H1 (cell line): Measurements from ENCODE around the gene KRTAP10-5. TPM values are rescaled to one million over a fixed set of nuclear protein-coding genes. Genes with fewer than 3 reads are reported as not detected.

Experiments used
- CTCF ChIA-PET: fragments of 300-600 bp; sonication (Branson Sonifier 250); formaldehyde crosslinking; loops from one replicate; lab custom pipeline; 2021; ENCODE audit not compliant: partially characterized antibody; lab: Charles Lee
- POLR2A ChIA-PET: fragments of 300-600 bp; sonication (Branson Sonifier 250); formaldehyde crosslinking; loops from one replicate; lab custom pipeline; 2021; ENCODE audit warnings: inconsistent platforms; ENCODE audit not compliant: partially characterized antibody; lab: Charles Lee
- DNase-seq, 2 experiments: peaks; one replicate each; pipeline versions ENCODE4 v3.0.0 to v3.0.0-alpha.2; 2010 to 2022; ENCODE audit warnings: low spot score in 2 of 2, low read depth in 1 of 2, mixed read lengths in 1 of 2
- FAIRE-seq: peaks from 2 replicates; lab custom pipeline; 2011; peaks lifted over from hg19 to GRCh38; lab: Jason Lieb, UNC
- H2AFZ ChIP-seq: 2 replicates; pipeline ENCODE4 v1.8.1; 2012; ENCODE audit warnings: low read length, inconsistent platforms
- H2AK5ac ChIP-seq: 2 replicates; pipeline ENCODE4 v1.6.1; 2013; ENCODE audit warnings: low read depth, low read length
- H2BK120ac ChIP-seq: replicated peaks from 2 replicates; pipeline ENCODE3; 2013; ENCODE audit warnings: low read depth, low read length, inconsistent platforms
- H2BK12ac ChIP-seq: 2 replicates; pipeline ENCODE4 v1.6.1; 2013; ENCODE audit warnings: low read depth, low read length
- H2BK15ac ChIP-seq: 2 replicates; pipeline ENCODE4 v1.6.1; 2013; ENCODE audit warnings: low read length
- H2BK20ac ChIP-seq: 2 replicates; pipeline ENCODE4 v1.6.1; 2013; ENCODE audit warnings: low read length
- H2BK5ac ChIP-seq: 2 replicates; pipeline ENCODE4 v1.6.1; 2013; ENCODE audit warnings: low read depth, low read length
- H3K14ac ChIP-seq: 2 replicates; pipeline ENCODE4 v1.6.1; 2013; ENCODE audit warnings: inconsistent platforms; ENCODE audit not compliant: insufficient read length
- H3K18ac ChIP-seq: 2 replicates; pipeline ENCODE4 v1.6.1; 2013; ENCODE audit warnings: low read length; ENCODE audit errors: extremely low read depth
- H3K23ac ChIP-seq: 2 replicates; pipeline ENCODE4 v1.6.1; 2013; ENCODE audit warnings: inconsistent platforms; ENCODE audit not compliant: insufficient read length
- H3K23me2 ChIP-seq: 2 replicates; pipeline ENCODE4 v1.6.1; 2013; ENCODE audit warnings: low read depth, low read length
- H3K27ac ChIP-seq: 2 replicates; pipeline ENCODE4 v1.6.1; 2011; ENCODE audit warnings: low read depth, low read length, inconsistent platforms
- H3K27me3 ChIP-seq, 4 experiments: replicated peaks in 1 of 4; 1 replicate in 1 of 4; 2 replicates in 3 of 4; pipeline versions ENCODE4 v1.6.1 to v1.8.1; 2011 to 2013; ENCODE audit warnings: low read length in 3 of 4, mild to moderate bottlenecking in 3 of 4, inconsistent platforms in 2 of 4, mixed read lengths in 2 of 4, moderate library complexity in 1 of 4; ENCODE audit not compliant: control insufficient read depth in 3 of 4, insufficient read depth in 3 of 4; ENCODE audit errors: extremely low read depth in 1 of 4
- H3K36me3 ChIP-seq, 4 experiments: 2 replicates each; pipeline versions ENCODE4 v1.6.1 to v1.8.1; 2011 to 2013; ENCODE audit warnings: mild to moderate bottlenecking in 4 of 4, low read length in 3 of 4, moderate library complexity in 2 of 4, control low read depth in 1 of 4, inconsistent platforms in 1 of 4; ENCODE audit not compliant: insufficient read depth in 4 of 4, control insufficient read depth in 2 of 4
- H3K4ac ChIP-seq: replicated peaks from 2 replicates; pipeline ENCODE3; 2013; ENCODE audit warnings: low read length, low read depth, mixed read lengths, inconsistent platforms; ENCODE audit not compliant: insufficient read length
- H3K4me1 ChIP-seq, 4 experiments: replicated peaks in 1 of 4; 1 replicate in 1 of 4; 2 replicates in 3 of 4; pipeline versions ENCODE4 v1.6.1 to v1.8.1; 2011 to 2013; ENCODE audit warnings: low read length in 3 of 4, inconsistent platforms in 2 of 4, mixed read lengths in 1 of 4; ENCODE audit not compliant: insufficient read depth in 4 of 4, control insufficient read depth in 3 of 4
- H3K4me2 ChIP-seq, 2 experiments: 2 replicates each; pipeline versions ENCODE4 v1.6.1 to v1.8.1; 2011 to 2013; ENCODE audit warnings: low read depth in 2 of 2, low read length in 2 of 2, control low read depth in 1 of 2, inconsistent platforms in 1 of 2, mild to moderate bottlenecking in 1 of 2; ENCODE audit not compliant: insufficient read depth in 1 of 2
- H3K4me3 ChIP-seq, 4 experiments: fragments of 200-600, 300-600 bp in 1 of 4; sonication (generic), shearing (Covaris generic), sonication (Bioruptor Twin) in 1 of 4; 2 replicates each; pipeline versions ENCODE4 v1.5.1 to v1.8.1; 2011 to 2016; ENCODE audit warnings: low read length in 4 of 4, low read depth in 3 of 4, control low read depth in 2 of 4, inconsistent platforms in 2 of 4, mild to moderate bottlenecking in 2 of 4, mixed read lengths in 1 of 4, moderate library complexity in 1 of 4; ENCODE audit not compliant: insufficient read depth in 2 of 4; ENCODE audit errors: extremely low read depth in 1 of 4
- H3K56ac ChIP-seq: replicated peaks from 2 replicates; pipeline ENCODE3; 2013; ENCODE audit warnings: low read depth, mild to moderate bottlenecking, mixed read lengths, low read length, inconsistent platforms; ENCODE audit not compliant: insufficient read length
- H3K79me1 ChIP-seq: 2 replicates; pipeline ENCODE4 v1.6.1; 2013; ENCODE audit warnings: low read depth, low read length, control low read depth
- H3K79me2 ChIP-seq, 2 experiments: 2 replicates each; pipeline versions ENCODE4 v1.6.1 to v1.8.1; 2012 to 2013; ENCODE audit warnings: low read length in 2 of 2, mild to moderate bottlenecking in 2 of 2, inconsistent platforms in 1 of 2; ENCODE audit not compliant: insufficient read depth in 2 of 2, control insufficient read depth in 1 of 2
- H3K9ac ChIP-seq, 4 experiments: replicated peaks in 1 of 4; 1 replicate in 1 of 4; 2 replicates in 3 of 4; pipeline versions ENCODE4 v1.6.1 to v1.8.1; 2011 to 2013; ENCODE audit warnings: low read depth in 3 of 4, low read length in 3 of 4, control low read depth in 2 of 4, mild to moderate bottlenecking in 2 of 4, moderate library complexity in 2 of 4, inconsistent platforms in 1 of 4; ENCODE audit errors: extremely low read depth in 1 of 4
- H3K9me3 ChIP-seq, 2 experiments: 2 replicates each; pipeline versions ENCODE4 v1.6.1 to v1.8.1; 2012 to 2013; ENCODE audit warnings: mild to moderate bottlenecking in 2 of 2, moderate library complexity in 2 of 2, control low read depth in 1 of 2, inconsistent platforms in 1 of 2, low read depth in 1 of 2, low read length in 1 of 2, mixed read lengths in 1 of 2; ENCODE audit not compliant: insufficient read depth in 2 of 2
- H4K20me1 ChIP-seq, 2 experiments: replicated peaks in 1 of 2; 2 replicates each; pipeline versions ENCODE3 to v1.8.1; 2011 to 2013; ENCODE audit warnings: inconsistent platforms in 2 of 2, low read length in 2 of 2, mild to moderate bottlenecking in 1 of 2; ENCODE audit not compliant: insufficient read depth in 2 of 2, control insufficient read depth in 1 of 2
- H4K5ac ChIP-seq: 2 replicates; pipeline ENCODE4 v1.6.1; 2013; ENCODE audit warnings: low read length, low read depth, mixed read lengths, inconsistent platforms; ENCODE audit not compliant: insufficient read length
- H4K8ac ChIP-seq: 2 replicates; pipeline ENCODE4 v1.8.0; 2013; ENCODE audit warnings: mild to moderate bottlenecking, moderate library complexity, low read length, inconsistent platforms; ENCODE audit not compliant: insufficient read depth; ENCODE audit errors: extremely low read depth
- H4K91ac ChIP-seq: replicated peaks from 2 replicates; pipeline ENCODE3; 2013; ENCODE audit warnings: low read length, mixed read lengths, inconsistent platforms; ENCODE audit not compliant: insufficient read length
- EP300 ChIP-seq, 2 experiments: IDR thresholded peaks; 1 replicate in 1 of 2; 2 replicates in 1 of 2; pipeline ENCODE4 v1.6.1; 2011 to 2012; ENCODE audit warnings: low read depth in 2 of 2, low read length in 2 of 2, mild to moderate bottlenecking in 2 of 2, borderline replicate concordance in 1 of 2, inconsistent platforms in 1 of 2, moderate library complexity in 1 of 2
- SIN3A ChIP-seq, 2 experiments: IDR thresholded peaks in 1 of 2; conservative IDR thresholded peaks in 1 of 2; 2 replicates each; pipeline ENCODE4 v1.6.1; 2011 to 2012; ENCODE audit warnings: low read length in 2 of 2, improper control_type of control experiment in 1 of 2, low read depth in 1 of 2, mild to moderate bottlenecking in 1 of 2
- WGBS, 2 experiments: shearing (Covaris generic) in 1 of 2; methylation state at CpG; one replicate each; pipeline versions ENCODE4 v1.1.6 to v1.1.7; 2013 to 2015; ENCODE audit warnings: low lambda C conversion rate in 2 of 2, mixed read lengths in 2 of 2, inconsistent platforms in 1 of 2, low coverage in 1 of 2, missing lambda C conversion rate in 1 of 2; ENCODE audit not compliant: insufficient replicate concordance in 2 of 2, insufficient coverage in 1 of 2, insufficient read length in 1 of 2; ENCODE audit errors: extremely low coverage in 1 of 2, missing lambda C conversion rate in 1 of 2; 5-methylcytosine and 5-hydroxymethylcytosine counted together
- polyA plus RNA-seq, 7 experiments: library from polyadenylated mRNA; depleted of rRNA in 3 of 7; stranded (reverse) in 5 of 7; unstranded in 2 of 7; fragments of >200 nt in 5 of 7; fragments of 200-250 nt in 2 of 7; gene quantifications; 1 replicate in 5 of 7; 2 replicates in 1 of 7; 4 replicates in 1 of 7; pipeline versions ENCODE4 v1.2.1 to v1.2.3, GENCODE V29; 2011 to 2013; ENCODE audit warnings: missing spikeins in 2 of 7, mixed read lengths in 2 of 7
- total RNA-seq: library from RNA; stranded (reverse); fragmentation: NEBNext Ultra II Directional; extraction: Animal tissue kit (Norgen Biotek cat#: 25700); gene quantifications from 2 replicates; pipeline ENCODE4 v1.2.1, GENCODE V29; 2021

The KRTAP10-5 gene
- total and polyA plus RNA-seq, 2 of the 8 experiments (the other 6 are each of a cell fraction or from before 2014, with no cell fraction given), result 0.09 TPM; not detected in 1

DNA sequence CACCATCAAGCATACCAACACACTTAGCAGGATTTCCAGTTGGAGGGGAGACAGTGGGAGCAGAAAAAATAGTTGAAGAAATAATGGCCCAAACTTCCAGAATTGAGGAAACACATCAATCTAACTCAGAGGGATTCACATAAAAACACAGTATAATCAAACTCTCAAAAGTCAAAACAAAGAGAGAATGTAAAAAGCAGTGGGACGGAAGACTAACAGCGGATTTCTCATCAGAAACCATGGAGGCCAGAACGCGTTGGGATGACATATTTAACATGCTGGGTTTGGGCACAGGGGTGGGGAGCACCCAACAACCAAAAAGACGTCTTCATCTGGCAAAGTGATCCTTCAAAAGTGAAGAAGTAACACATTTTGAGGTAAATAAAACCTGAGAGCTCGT, 39.5 kb upstream of the KRTAP10-5 start:
- Histone ChIP-seq H3K4ac (no peak overlapping the region), H2BK12ac (no peak overlapping the region), H3K14ac (no peak overlapping the region), H3K27me3 (no peaks in the 10 kb centered on the region), H4K20me1 (no peaks in the 10 kb centered on the region), H4K5ac (no peak overlapping the region), H4K91ac (no peak overlapping the region), H3K9me3 (peaks cover 18 to 19% of the 10 kb centered on the region in 2 experiments), H3K23ac (no peak overlapping the region), H3K4me3 (no peak overlapping the region), H4K8ac (no peak overlapping the region), H3K4me1 (peaks cover 0 to 4% (median 2%) of the 10 kb centered on the region in 4 experiments; a peak in 4 of 7 replicates), H3K4me2 (no peak overlapping the region), H2AFZ (no peak overlapping the region), H2BK5ac (no peak overlapping the region), H3K79me1 (no peaks in the 10 kb centered on the region; the same call in 1 of the 2 replicates), H2BK15ac (no peak overlapping the region), H2BK20ac (no peak overlapping the region), H3K79me2 (no peaks in the 10 kb centered on the region), H3K9ac (no peak overlapping the region), H2AK5ac (no peak overlapping the region), H3K23me2 (no peaks in the 10 kb centered on the region), H3K27ac (no peak overlapping the region), H2BK120ac (no peak overlapping the region), H3K18ac (no peak overlapping the region), H3K56ac (no peak overlapping the region), H3K36me3 (no peaks in the 10 kb centered on the region)
- ChIA-PET POLR2A (no interaction called here), CTCF (interaction anchor here (1.1 to 4.0 kb wide), 4 partner anchors 11 to 140 kb away, joined by 4 to 16 read pairs (median 9); partner anchors contain the start of gene KRTAP10-7)
- no peak for TF ChIP-seq EP300 (IDR thresholded peaks at IDR 0.05; ENCODE audit: borderline replicate concordance in 1 of 2, low read depth in 2 of 2, low read length in 2 of 2)
- no peak for TF ChIP-seq SIN3A (conservative IDR thresholded peaks at IDR 0.05 in 1 of 2, IDR thresholded peaks at IDR 0.05 in 1 of 2; ENCODE audit: low read depth in 1 of 2, low read length in 2 of 2)
- 86% methylated on average over 6 of the region's 6 CpGs; no CpG with 5 or more reads in 1 of the 2 experiments for WGBS, 2 experiments
- DNase-seq, result no peak
- no peak for FAIRE-seq
